ENCODE results near the gene FAM3B.

- no peak for TF ChIP-seq CTCF (IDR thresholded peaks at IDR 0.05; ENCODE audit: poor library complexity, severe bottlenecking)
- TF ChIP-seq EZH2 (IDR thresholded peaks at IDR 0.05; ENCODE audit: borderline replicate concordance, insufficient read depth, low read length, poor library complexity, severe bottlenecking), result no peak
- no peak for TF ChIP-seq REST (IDR thresholded peaks at IDR 0.05; ENCODE audit: borderline replicate concordance)
- no peak for TF ChIP-seq EP300 (conservative IDR thresholded peaks at IDR 0.05; ENCODE audit: poor library complexity, severe bottlenecking)
- no peak for TF ChIP-seq RAD21 (conservative IDR thresholded peaks at IDR 0.05)
Observed at GRCh38 chr21:41398831-41399230, 82.2 kb downstream of the FAM3B start.
